Measurements from ENCODE around the gene USHBP1. TPM values are rescaled to one million over a fixed set of nuclear protein-coding genes. Genes with fewer than 3 reads are reported as not detected.
A peak's percentile ranks its signal among the peaks of the same experiment; 100 is the strongest.

Gene USHBP1
- total and polyA plus RNA-seq, 2 of the 13 experiments (the other 11 are each of a cell fraction or from before 2014, with no cell fraction given): 0.15 to 1.5 TPM

DNA sequence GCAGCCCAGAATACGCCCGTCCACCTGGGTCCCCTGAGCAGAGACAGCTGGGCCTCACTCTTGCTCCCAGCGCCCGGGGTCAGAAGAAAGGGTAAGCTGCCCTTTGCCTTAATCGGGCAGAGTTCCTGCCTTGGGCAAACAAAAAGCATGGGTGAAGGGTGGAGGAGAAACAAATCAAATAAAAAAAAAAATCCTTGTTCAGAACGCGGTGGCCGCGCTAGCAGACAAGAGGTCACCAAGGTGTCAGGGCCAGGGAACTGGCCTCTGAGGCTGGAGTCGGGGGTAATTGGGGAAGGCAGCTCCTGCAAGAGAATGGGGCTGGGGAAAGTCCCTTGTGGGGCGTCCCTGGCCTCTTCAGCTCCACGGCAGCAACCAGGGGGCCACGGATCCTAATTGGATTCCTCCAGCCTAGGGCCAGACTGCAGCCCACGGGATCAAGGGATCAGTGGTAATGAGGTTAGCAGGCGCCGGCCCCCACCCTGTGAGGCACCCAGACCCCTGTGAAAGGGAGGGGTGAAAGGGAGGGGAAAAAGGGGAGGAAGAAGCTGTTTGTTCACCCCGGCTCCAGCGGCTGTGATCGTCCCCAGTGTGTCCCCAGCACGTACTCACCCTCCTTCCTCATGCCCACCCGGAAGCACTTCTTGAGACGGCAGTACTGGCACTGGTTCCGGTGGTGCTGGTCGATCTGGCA is 24.3 kb downstream of the USHBP1 start (continued):
- TF ChIP-seq, protein P1, sequence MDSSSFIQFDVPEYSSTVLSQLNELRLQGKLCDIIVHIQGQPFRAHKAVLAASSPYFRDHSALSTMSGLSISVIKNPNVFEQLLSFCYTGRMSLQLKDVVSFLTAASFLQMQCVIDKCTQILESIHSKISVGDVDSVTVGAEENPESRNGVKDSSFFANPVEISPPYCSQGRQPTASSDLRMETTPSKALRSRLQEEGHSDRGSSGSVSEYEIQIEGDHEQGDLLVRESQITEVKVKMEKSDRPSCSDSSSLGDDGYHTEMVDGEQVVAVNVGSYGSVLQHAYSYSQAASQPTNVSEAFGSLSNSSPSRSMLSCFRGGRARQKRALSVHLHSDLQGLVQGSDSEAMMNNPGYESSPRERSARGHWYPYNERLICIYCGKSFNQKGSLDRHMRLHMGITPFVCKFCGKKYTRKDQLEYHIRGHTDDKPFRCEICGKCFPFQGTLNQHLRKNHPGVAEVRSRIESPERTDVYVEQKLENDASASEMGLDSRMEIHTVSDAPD (CRISPR knock-in tag; IDR thresholded peaks at IDR 0.05): no peak
- TF ChIP-seq, protein P2, sequence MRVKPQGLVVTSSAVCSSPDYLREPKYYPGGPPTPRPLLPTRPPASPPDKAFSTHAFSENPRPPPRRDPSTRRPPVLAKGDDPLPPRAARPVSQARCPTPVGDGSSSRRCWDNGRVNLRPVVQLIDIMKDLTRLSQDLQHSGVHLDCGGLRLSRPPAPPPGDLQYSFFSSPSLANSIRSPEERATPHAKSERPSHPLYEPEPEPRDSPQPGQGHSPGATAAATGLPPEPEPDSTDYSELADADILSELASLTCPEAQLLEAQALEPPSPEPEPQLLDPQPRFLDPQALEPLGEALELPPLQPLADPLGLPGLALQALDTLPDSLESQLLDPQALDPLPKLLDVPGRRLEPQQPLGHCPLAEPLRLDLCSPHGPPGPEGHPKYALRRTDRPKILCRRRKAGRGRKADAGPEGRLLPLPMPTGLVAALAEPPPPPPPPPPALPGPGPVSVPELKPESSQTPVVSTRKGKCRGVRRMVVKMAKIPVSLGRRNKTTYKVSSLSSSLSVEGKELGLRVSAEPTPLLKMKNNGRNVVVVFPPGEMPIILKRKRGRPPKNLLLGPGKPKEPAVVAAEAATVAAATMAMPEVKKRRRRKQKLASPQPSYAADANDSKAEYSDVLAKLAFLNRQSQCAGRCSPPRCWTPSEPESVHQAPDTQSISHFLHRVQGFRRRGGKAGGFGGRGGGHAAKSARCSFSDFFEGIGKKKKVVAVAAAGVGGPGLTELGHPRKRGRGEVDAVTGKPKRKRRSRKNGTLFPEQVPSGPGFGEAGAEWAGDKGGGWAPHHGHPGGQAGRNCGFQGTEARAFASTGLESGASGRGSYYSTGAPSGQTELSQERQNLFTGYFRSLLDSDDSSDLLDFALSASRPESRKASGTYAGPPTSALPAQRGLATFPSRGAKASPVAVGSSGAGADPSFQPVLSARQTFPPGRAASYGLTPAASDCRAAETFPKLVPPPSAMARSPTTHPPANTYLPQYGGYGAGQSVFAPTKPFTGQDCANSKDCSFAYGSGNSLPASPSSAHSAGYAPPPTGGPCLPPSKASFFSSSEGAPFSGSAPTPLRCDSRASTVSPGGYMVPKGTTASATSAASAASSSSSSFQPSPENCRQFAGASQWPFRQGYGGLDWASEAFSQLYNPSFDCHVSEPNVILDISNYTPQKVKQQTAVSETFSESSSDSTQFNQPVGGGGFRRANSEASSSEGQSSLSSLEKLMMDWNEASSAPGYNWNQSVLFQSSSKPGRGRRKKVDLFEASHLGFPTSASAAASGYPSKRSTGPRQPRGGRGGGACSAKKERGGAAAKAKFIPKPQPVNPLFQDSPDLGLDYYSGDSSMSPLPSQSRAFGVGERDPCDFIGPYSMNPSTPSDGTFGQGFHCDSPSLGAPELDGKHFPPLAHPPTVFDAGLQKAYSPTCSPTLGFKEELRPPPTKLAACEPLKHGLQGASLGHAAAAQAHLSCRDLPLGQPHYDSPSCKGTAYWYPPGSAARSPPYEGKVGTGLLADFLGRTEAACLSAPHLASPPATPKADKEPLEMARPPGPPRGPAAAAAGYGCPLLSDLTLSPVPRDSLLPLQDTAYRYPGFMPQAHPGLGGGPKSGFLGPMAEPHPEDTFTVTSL (CRISPR knock-in tag; IDR thresholded peaks at IDR 0.05; ENCODE audit: borderline replicate concordance): peak; percentile 45; the same call in 1 of the 2 replicates
- no peak for TF ChIP-seq MAFF (IDR thresholded peaks at IDR 0.05; ENCODE audit: low read depth, low read length)
- no peak for TF ChIP-seq GTF3A (CRISPR knock-in tag; conservative IDR thresholded peaks at IDR 0.05)
- TF ChIP-seq, protein P3, sequence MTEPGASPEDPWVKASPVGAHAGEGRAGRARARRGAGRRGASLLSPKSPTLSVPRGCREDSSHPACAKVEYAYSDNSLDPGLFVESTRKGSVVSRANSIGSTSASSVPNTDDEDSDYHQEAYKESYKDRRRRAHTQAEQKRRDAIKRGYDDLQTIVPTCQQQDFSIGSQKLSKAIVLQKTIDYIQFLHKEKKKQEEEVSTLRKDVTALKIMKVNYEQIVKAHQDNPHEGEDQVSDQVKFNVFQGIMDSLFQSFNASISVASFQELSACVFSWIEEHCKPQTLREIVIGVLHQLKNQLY (CRISPR knock-in tag; IDR thresholded peaks at IDR 0.05): no peak
- no peak for TF ChIP-seq GZF1 (CRISPR knock-in tag; IDR thresholded peaks at IDR 0.05)
- no peak for TF ChIP-seq MBD4 (IDR thresholded peaks at IDR 0.05; ENCODE audit: borderline replicate concordance, low read length)
- TF ChIP-seq ZEB1 (IDR thresholded peaks at IDR 0.05; ENCODE audit: insufficient replicate concordance, low read depth): no peak
- TF ChIP-seq PCBP1 (IDR thresholded peaks at IDR 0.05; ENCODE audit: borderline replicate concordance, low read depth, low read length): no peak
- no peak for TF ChIP-seq ZNF124 (CRISPR knock-in tag; IDR thresholded peaks at IDR 0.05)
- TF ChIP-seq, protein P4, sequence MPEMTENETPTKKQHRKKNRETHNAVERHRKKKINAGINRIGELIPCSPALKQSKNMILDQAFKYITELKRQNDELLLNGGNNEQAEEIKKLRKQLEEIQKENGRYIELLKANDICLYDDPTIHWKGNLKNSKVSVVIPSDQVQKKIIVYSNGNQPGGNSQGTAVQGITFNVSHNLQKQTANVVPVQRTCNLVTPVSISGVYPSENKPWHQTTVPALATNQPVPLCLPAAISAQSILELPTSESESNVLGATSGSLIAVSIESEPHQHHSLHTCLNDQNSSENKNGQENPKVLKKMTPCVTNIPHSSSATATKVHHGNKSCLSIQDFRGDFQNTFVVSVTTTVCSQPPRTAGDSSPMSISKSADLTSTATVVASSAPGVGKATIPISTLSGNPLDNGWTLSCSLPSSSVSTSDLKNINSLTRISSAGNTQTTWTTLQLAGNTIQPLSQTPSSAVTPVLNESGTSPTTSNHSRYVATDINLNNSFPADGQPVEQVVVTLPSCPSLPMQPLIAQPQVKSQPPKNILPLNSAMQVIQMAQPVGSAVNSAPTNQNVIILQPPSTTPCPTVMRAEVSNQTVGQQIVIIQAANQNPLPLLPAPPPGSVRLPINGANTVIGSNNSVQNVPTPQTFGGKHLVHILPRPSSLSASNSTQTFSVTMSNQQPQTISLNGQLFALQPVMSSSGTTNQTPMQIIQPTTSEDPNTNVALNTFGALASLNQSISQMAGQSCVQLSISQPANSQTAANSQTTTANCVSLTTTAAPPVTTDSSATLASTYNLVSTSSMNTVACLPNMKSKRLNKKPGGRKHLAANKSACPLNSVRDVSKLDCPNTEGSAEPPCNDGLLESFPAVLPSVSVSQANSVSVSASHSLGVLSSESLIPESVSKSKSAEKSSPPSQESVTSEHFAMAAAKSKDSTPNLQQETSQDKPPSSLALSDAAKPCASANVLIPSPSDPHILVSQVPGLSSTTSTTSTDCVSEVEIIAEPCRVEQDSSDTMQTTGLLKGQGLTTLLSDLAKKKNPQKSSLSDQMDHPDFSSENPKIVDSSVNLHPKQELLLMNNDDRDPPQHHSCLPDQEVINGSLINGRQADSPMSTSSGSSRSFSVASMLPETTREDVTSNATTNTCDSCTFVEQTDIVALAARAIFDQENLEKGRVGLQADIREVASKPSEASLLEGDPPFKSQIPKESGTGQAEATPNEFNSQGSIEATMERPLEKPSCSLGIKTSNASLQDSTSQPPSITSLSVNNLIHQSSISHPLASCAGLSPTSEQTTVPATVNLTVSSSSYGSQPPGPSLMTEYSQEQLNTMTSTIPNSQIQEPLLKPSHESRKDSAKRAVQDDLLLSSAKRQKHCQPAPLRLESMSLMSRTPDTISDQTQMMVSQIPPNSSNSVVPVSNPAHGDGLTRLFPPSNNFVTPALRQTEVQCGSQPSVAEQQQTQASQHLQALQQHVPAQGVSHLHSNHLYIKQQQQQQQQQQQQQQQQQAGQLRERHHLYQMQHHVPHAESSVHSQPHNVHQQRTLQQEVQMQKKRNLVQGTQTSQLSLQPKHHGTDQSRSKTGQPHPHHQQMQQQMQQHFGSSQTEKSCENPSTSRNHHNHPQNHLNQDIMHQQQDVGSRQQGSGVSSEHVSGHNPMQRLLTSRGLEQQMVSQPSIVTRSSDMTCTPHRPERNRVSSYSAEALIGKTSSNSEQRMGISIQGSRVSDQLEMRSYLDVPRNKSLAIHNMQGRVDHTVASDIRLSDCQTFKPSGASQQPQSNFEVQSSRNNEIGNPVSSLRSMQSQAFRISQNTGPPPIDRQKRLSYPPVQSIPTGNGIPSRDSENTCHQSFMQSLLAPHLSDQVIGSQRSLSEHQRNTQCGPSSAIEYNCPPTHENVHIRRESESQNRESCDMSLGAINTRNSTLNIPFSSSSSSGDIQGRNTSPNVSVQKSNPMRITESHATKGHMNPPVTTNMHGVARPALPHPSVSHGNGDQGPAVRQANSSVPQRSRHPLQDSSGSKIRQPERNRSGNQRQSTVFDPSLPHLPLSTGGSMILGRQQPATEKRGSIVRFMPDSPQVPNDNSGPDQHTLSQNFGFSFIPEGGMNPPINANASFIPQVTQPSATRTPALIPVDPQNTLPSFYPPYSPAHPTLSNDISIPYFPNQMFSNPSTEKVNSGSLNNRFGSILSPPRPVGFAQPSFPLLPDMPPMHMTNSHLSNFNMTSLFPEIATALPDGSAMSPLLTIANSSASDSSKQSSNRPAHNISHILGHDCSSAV (CRISPR knock-in tag; IDR thresholded peaks at IDR 0.05; ENCODE audit: borderline replicate concordance): no peak

All from HepG2 (cell line).